Fibroblast of lung (primary cell): ENCODE results near the gene CD1E. TPM values are rescaled to one million over a fixed set of nuclear protein-coding genes. Genes with fewer than 3 reads are reported as not detected.

Experiments used
- DNase-seq, 2 donors: peaks; one replicate each; pipeline versions ENCODE4 v3.0.0 to v3.0.0-alpha.2; 2010; ENCODE audit warnings: low read depth in 2 of 2
- H2AFZ ChIP-seq: 2 replicates; pipeline ENCODE4 v1.5.1; 2012; ENCODE audit warnings: low read length, control low read depth, inconsistent platforms
- H3K27ac ChIP-seq: 2 replicates; pipeline ENCODE4 v1.5.1; 2011; ENCODE audit warnings: low read length, control low read depth; ENCODE audit not compliant: insufficient read depth
- H3K27me3 ChIP-seq: 2 replicates; pipeline ENCODE4 v1.5.1; 2011; ENCODE audit warnings: mild to moderate bottlenecking, low read length; ENCODE audit not compliant: control insufficient read depth, insufficient read depth
- H3K36me3 ChIP-seq: 2 replicates; pipeline ENCODE4 v1.5.1; 2011; ENCODE audit warnings: low read length; ENCODE audit not compliant: control insufficient read depth, insufficient read depth
- H3K4me1 ChIP-seq: 2 replicates; pipeline ENCODE4 v1.5.1; 2011; ENCODE audit warnings: low read length; ENCODE audit not compliant: control insufficient read depth, insufficient read depth; ENCODE audit errors: extremely low read depth
- H3K4me2 ChIP-seq: 2 replicates; pipeline ENCODE4 v1.5.1; 2011; ENCODE audit warnings: low read length, control low read depth; ENCODE audit not compliant: insufficient read depth; ENCODE audit errors: extremely low read depth
- H3K4me3 ChIP-seq, 4 experiments: fragments of 200-600 bp in 1 of 4; sonication (generic) in 1 of 4; replicated peaks in 1 of 4; 2 replicates each; pipeline ENCODE4 v1.5.1; 2011 to 2016; ENCODE audit warnings: low read length in 4 of 4, low read depth in 3 of 4, mild to moderate bottlenecking in 3 of 4, control low read depth in 2 of 4, inconsistent platforms in 1 of 4, mixed read lengths in 1 of 4; ENCODE audit not compliant: insufficient read depth in 1 of 4; ENCODE audit errors: control extremely low read depth in 1 of 4
- H3K79me2 ChIP-seq: 2 replicates; pipeline ENCODE4 v1.5.1; 2012; ENCODE audit warnings: mild to moderate bottlenecking, low read length, inconsistent platforms; ENCODE audit not compliant: control insufficient read depth, insufficient read depth
- H3K9ac ChIP-seq: 2 replicates; pipeline ENCODE4 v1.5.1; 2011; ENCODE audit warnings: mild to moderate bottlenecking, low read length, control low read depth; ENCODE audit not compliant: insufficient read depth
- H3K9me3 ChIP-seq: 2 replicates; pipeline ENCODE4 v1.5.1; 2012; ENCODE audit warnings: low read depth, low read length; ENCODE audit not compliant: control insufficient read depth, insufficient read depth
- H4K20me1 ChIP-seq: 2 replicates; pipeline ENCODE4 v1.5.1; 2011; ENCODE audit warnings: low read length; ENCODE audit not compliant: control insufficient read depth, insufficient read depth; ENCODE audit errors: extremely low read depth
- CTCF ChIP-seq, 2 donors: IDR thresholded peaks in 1 of 2; conservative IDR thresholded peaks in 1 of 2; 1 replicate in 1 of 2; 2 replicates in 1 of 2; pipeline ENCODE4 v1.5.1; 2011 to 2012; ENCODE audit warnings: low read length in 2 of 2, control low read depth in 1 of 2, inconsistent platforms in 1 of 2, low read depth in 1 of 2, mild to moderate bottlenecking in 1 of 2
- EZH2 ChIP-seq: IDR thresholded peaks from 2 replicates; pipeline ENCODE4 v1.5.1; 2012; ENCODE audit warnings: low read length, control low read depth, mild to moderate bottlenecking; ENCODE audit errors: missing control alignments
- polyA minus RNA-seq: library from RNA; depleted of rRNA, polyadenylated mRNA; stranded (reverse); fragments of >200 nt; gene quantifications from 2 replicates; pipeline ENCODE4 v1.2.3, GENCODE V29; 2011; ENCODE audit warnings: low replicate concordance
- polyA plus RNA-seq, 2 donors: library from polyadenylated mRNA; depleted of rRNA in 1 of 2; stranded (reverse) in 1 of 2; unstranded in 1 of 2; fragments of >200 nt; gene quantifications; 2 replicates each; pipeline ENCODE4 v1.2.1, GENCODE V29; 2011 to 2012; ENCODE audit warnings: missing spikeins in 1 of 2
- total RNA-seq: library from RNA; depleted of rRNA; stranded (reverse); fragments of >200 nt; gene quantifications from 2 replicates; pipeline ENCODE4 v1.2.1, GENCODE V29; 2014

The CD1E gene
- total RNA-seq (not detected in 2 replicates), polyA plus RNA-seq (not detected in 2 replicates), polyA minus RNA-seq (not detected in 2 replicates)
- not detected in 2 replicates for polyA plus RNA-seq (2012)

DNA sequence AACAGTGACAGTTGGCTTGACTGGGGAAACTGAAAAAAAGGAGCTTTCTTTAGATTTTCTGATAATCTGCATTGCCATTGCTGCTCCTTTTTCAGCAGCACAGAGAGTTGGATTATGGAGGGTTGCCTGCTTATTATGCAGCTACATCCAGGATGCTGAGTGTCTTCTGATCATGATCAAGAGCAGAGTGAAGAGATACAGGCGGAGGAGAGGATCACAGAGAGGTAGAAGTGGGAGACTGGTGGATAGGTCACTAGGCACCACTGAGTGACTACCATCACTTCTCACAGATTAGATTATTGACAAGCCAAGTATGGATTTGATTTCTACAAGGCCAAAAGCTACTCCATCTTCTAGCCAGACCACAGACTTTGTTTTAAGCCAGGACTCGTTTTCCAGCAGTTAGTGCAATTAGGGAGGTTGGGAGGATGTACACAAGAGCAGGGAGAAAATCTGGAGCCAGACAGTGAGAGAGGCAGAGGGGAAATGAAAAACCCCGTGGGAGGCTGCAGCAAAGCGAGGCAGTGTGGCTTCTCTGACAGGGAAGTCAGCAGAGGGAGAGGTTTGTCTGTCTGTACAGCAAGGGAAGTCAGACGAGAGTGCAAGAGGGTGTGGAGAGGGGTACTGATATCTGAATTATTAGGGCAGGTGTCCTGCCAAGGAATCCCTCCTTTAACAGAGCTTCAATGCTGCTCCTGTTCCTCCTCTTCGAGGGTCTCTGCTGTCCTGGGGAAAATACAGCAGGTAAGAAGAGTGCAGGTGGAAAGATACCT is at the start of gene CD1E:
Gene CD1E (plus strand): TSS at position 592 of the 773 bp plus-strand sequence. CDS start 95 bp downstream, at position 687.
- Histone ChIP-seq H3K4me1 (no peaks in the 10 kb centered on the region), H3K79me2 (no peaks in the 10 kb centered on the region), H3K27me3 (no peaks in the 10 kb centered on the region), H3K4me3 (no peak within 1 kb of the TSS), H3K9ac (no peak within 1 kb of the TSS), H3K9me3 (no peaks in the 10 kb centered on the region), H3K4me2 (no peak within 1 kb of the TSS), H4K20me1 (no peaks in the 10 kb centered on the region), H3K27ac (no peak within 1 kb of the TSS), H2AFZ (no peak within 1 kb of the TSS), H3K36me3 (no peaks in the 10 kb centered on the region)
- no peak for DNase-seq
- no peak for TF ChIP-seq CTCF (conservative IDR thresholded peaks at IDR 0.05 in 1 of 2, IDR thresholded peaks at IDR 0.05 in 1 of 2; ENCODE audit: low read depth in 1 of 2, low read length in 2 of 2)
- TF ChIP-seq EZH2, result no peak

DNA sequence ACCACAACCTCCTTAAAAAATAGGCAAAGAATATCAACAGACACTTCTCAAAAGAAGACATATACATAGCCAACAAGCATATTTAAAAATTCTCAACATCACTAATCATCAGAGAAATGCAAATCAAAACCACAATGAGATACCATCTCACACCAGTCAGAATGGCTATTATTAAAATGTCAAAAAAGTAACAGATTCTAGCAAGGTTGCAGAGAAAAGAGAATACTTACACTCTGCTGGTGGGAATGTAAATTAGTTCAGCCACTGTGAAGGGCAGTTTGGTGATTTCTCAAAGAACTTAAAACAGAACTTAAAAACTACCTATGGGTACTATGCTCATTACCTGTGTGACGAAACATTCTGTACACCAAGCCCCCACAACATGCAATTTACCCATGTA is 43.1 kb upstream of the CD1E start:
- Histone ChIP-seq H3K27me3 (no peaks in the 10 kb centered on the region), H3K79me2 (no peaks in the 10 kb centered on the region), H2AFZ (no peak overlapping the region), H3K36me3 (no peaks in the 10 kb centered on the region), H3K9ac (no peak overlapping the region), H3K9me3 (no peaks in the 10 kb centered on the region), H4K20me1 (no peaks in the 10 kb centered on the region), H3K4me2 (no peak overlapping the region), H3K4me3 (no peak overlapping the region), H3K4me1 (no peaks in the 10 kb centered on the region), H3K27ac (no peak overlapping the region)
- TF ChIP-seq EZH2 (no peak), CTCF (conservative IDR thresholded peaks at IDR 0.05 in 1 of 2, IDR thresholded peaks at IDR 0.05 in 1 of 2; ENCODE audit: low read depth in 1 of 2, low read length in 2 of 2) (no peak)
- no peak for DNase-seq

- Histone ChIP-seq H3K79me2 (no peaks in the 10 kb centered on the region), H3K4me1 (no peaks in the 10 kb centered on the region), H4K20me1 (no peaks in the 10 kb centered on the region), H3K9me3 (no peaks in the 10 kb centered on the region), H3K9ac (no peak overlapping the region), H3K27me3 (no peaks in the 10 kb centered on the region), H3K4me3 (no peak overlapping the region), H3K4me2 (no peak overlapping the region), H3K36me3 (no peaks in the 10 kb centered on the region), H2AFZ (no peak overlapping the region), H3K27ac (no peak overlapping the region)
- TF ChIP-seq EZH2, result no peak
- TF ChIP-seq CTCF (conservative IDR thresholded peaks at IDR 0.05 in 1 of 2, IDR thresholded peaks at IDR 0.05 in 1 of 2; ENCODE audit: low read depth in 1 of 2, low read length in 2 of 2), result no peak
- DNase-seq, result no peak
Measured at GRCh38 chr1:158311066-158311465, 42.6 kb upstream of the CD1E start.
